NCI-H69 (cell line): ENCODE data around the gene ENTR1.
"Not testable (repeated sequence)": the region's sequence is repeated elsewhere in the genome, so short reads cannot be mapped to it uniquely, and the experiment has no call there.

ENCODE experiments used
- DNase-seq: peaks from one replicate; lab custom pipeline; 2025; lab: John Stamatoyannopoulos, UW

ENTR1 gene

GRCh38 chr9:136438548-136439480 is 28.4 kb upstream of the ENTR1 start:
- peak; percentile 56 for DNase-seq

DNA sequence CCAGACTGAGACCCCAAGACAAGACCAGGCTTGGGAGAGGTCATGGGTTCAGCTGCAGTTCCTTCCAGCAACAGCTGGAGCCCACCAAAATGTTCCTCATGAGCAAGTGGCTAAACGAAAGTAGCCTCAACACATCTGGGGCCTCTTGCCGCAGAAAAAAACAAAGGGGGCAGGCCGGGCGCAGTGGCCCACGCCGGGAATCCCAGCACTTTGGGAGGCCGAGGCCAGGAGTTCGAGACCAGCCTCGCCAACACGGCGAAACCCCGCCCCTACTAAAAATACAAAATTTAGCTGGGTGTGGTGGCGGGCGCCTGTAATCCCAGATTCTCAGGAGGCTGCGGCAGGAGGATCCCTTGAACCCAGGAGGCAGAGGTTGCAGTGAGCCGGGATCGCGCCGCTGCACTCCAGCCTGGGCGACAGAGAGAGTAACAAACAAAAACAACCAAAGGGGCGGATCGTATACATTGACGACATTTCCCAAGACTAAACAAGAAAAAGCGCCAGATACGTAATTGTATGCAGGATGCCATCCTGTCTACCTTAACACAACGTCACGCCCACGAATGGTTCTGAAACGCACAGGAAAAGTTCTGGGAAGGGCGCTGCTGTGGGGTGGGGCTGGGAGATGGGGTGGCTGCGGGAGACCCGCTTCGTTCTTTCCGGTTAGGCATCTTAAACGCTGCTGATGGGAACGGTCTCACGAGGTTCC is 27.6 kb upstream of the ENTR1 start:
- no peak for DNase-seq

GRCh38 chr9:136437430-136437829 is 27.0 kb upstream of the ENTR1 start:
- DNase-seq, result no peak

- no peak for DNase-seq
Observed at GRCh38 chr9:136436055-136436634, 25.7 kb upstream of the ENTR1 start.

GRCh38 chr9:136434580-136435169 is 24.3 kb upstream of the ENTR1 start:
- no peak for DNase-seq

- DNase-seq, result no peak
Observed at GRCh38 chr9:136433849-136434579, 23.6 kb upstream of the ENTR1 start.

DNA sequence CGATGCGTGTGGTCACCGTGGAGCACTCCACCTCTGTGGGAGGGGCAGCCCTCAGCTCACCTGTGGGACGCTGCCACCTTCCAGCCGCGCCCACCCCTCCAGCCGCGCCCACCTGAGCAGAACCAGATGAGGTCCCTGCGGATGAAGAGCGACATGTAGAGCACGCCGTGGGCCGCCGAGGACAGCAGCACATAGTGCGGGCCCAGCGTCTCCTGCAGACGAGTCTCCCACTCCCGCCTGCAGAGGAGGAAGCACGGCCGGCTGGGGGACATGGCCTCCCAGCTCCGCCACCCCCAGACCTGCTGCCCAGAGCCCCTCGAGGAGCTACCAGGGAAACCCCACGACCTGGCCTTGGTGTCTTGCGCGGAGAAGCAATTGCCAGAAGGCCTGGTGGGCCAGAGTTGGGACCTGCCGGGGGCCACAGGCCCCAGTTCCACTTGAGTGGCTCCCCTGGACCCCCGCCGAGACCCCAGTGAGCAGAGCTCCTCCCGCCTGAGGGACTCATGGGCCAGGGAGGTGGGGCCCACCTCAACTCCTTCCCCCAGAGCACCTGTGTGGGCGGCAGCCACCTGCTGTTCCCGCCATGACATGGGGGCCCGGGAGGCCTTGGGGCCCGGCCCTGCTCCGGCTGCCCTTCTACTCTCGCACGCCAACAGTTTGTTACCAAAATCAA is 22.8 kb upstream of the ENTR1 start:
- no peak for DNase-seq

DNA sequence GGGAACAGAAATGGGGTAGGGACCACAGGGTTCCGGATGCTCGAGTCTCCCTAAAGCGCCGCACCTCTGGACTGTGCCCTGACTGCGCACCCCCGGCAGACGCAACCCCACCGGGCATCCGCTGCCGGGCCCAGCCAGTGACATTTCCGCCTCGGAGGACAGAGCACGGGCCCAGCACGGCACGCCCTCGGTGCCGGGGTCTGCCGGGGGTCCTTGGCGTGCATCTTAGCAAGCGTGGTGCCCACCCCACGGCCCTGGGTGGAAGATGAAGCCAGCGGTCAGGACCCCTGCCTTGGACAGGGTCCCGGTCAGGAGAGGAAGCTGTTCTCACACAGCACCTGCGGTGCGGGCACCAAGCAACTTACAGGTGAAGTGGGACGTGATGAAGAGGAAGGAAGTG is 22.2 kb upstream of the ENTR1 start:
- no peak for DNase-seq

DNA sequence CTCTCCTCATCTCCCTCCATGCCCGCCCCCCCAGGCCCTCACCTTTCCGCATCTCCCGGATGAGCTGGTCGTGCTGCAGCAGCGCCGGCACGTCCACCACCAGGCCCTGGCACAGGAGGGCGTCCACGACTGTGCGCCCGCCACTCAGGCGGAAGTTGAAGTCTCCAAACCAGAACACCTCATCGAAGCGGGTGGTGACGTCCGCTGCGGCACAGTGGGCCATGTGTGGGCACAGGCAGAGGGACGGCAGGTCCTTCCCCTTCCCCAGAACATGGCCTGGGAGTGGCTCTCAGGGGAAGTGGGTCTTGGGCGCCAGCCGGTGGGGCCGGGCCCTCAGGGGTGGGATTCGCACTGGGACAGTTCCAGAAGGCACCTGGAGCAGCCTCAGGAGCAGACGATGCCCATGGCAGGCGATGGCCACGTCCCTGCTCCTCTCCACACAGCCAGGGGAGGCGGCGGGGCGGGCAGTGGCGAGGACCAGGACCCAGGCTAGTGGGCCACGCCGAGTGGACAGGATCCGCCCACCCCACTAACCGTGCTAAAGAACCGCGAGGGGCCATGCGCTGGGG is 21.5 kb upstream of the ENTR1 start:
- DNase-seq, result no peak

GRCh38 chr9:136430588-136431234 is 20.3 kb upstream of the ENTR1 start:
- no peak for DNase-seq

- no peak for DNase-seq
Observed at GRCh38 chr9:136429683-136430491, 19.5 kb upstream of the ENTR1 start.

GRCh38 chr9:136429075-136429628 is 18.7 kb upstream of the ENTR1 start:
- DNase-seq, result no peak

DNA sequence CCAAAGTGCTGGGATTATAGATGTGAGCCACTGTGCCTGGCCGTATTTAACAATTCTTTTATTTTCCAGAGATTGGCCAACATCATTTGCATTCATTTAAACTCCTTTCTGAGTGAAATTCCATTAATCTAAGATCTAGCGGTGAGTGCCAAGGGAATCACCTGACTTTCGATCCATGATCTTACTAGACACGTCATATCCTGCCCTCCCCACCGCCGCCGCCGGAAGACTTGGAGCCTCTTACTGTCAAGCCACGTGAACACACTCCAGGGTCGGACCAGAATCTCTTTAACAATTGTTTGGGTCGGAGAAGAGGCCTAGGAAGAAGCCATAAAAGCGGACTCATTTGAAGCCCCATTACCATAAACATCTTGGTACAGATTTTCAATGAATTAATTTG is 16.4 kb upstream of the ENTR1 start:
- no peak for DNase-seq

- not testable (repeated sequence) for DNase-seq
Observed at GRCh38 chr9:136425367-136425766, 15.0 kb upstream of the ENTR1 start.

DNA sequence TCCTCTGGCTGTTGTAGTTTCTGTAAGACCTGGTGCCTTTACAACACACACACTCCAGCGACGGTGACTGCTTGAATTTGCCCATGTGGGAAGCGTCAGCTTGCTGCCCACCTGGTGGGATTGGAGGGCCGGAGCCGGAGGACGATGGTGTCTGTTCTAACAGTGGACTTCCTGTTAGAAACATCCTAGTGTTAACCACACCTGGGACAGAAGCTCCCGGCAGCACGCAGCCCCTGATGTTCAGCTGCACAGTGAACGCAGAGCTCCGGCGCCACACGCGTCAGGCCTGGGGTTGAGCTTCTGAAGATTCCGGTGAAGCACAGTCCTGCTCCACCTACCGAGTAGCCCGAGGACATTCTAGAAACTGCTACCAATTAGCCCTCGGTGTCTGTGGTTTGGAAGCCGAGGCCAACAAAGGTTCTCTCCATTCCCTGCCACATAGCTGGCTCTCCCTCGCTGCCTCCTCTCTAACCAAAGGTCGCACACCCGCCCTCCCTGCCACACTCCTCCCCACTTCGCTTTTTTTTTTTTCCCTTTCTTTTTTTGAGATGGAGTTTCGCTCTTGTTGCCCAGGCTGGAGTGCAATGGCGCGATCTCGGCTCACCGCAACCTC is 14.4 kb upstream of the ENTR1 start:
- DNase-seq, result no peak

DNA sequence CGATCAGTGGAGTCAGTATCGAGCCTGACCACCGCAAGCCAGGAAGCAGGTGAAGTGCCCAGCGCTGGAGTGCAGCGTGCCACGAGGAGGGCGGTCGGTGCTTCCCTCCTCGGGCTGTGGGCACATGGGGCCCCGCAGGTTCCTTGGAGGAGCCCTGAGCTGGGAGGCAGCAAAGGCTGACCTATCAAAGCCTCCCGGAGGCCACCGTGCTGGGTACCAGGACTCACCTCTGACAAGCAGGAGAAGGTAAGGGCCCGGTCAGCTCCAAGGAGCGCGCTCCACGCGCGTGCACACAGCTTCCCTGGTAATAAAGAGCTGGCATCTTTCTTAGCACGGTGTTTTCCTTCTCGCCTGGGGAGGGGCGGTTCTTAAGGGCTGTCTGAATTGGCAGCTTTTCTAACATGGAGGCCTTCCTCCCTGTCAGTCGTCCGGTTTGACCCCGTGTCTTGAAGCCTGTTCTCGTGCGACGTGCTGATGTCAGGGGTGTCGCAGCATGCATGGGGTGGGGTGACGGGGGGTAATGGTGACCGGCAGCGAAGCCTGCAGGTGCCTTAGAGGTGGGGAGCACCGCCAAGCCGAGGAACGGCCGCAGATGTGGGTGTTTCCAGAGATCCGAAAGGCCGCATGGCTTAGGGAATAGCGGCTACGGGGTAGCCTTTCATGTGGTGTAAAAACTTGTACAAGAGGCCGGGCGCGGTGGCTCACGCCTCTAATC is 13.2 kb upstream of the ENTR1 start:
- no peak for DNase-seq

DNA sequence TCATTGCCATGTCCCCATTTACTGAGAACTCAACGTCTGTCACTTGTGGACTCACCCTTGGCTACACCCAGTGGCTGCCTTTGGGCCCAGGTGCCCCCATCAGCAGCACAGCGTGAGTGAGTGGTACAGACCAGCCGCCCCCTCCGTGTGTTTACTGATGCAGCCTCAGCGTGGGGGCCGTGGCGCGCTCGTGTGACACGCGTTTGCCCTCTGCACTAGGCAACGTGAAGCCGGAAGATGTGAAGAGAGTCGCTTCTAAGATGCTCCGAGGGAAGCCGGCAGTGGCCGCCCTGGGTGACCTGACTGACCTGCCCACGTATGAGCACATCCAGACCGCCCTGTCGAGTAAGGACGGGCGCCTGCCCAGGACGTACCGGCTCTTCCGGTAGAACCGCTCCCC is 12.5 kb upstream of the ENTR1 start:
- no peak for DNase-seq

DNA sequence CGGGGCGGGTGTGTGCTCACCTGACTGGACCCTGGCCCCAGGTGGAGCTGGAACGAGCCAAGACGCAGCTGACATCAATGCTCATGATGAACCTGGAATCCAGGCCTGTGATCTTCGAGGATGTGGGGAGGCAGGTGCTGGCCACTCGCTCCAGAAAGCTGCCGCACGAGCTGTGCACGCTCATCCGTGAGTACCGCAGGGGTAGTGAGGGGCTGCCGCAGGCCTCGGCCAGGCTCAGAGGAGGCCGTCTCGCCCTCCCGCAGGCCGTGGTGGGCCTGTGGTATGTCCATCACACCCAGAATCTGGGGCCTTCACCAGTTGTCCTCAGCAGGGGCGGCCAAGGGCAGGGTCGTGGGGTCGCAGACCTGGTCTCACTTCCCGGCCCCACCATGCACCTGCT is 11.4 kb upstream of the ENTR1 start:
- no peak for DNase-seq
